ENCODE data around the gene HSPG2. TPM values are rescaled to one million over a fixed set of nuclear protein-coding genes. Genes with fewer than 3 reads are reported as not detected.
"Not testable (repeated sequence)": the region's sequence is repeated elsewhere in the genome, so short reads cannot be mapped to it uniquely, and the experiment has no call there.

Gene HSPG2
- total and polyA plus RNA-seq, 2 of the 8 experiments (the other 6 are each of a cell fraction or from before 2014, with no cell fraction given): 17.8 to 111 TPM

GRCh38 chr1:21973948-21974347 is 36.8 kb upstream of the HSPG2 start:
- H2BK120ac ChIP-seq (replicated peaks; ENCODE audit: low read depth, low read length); H3K4me2 ChIP-seq (ENCODE audit: insufficient read depth in 1 of 2, low read depth in 2 of 2, low read length in 2 of 2); H2BK20ac ChIP-seq (ENCODE audit: low read length); H3K14ac ChIP-seq (ENCODE audit: insufficient read length); H4K20me1 ChIP-seq (replicated peaks in 1 of 2; ENCODE audit: control insufficient read depth in 1 of 2, insufficient read depth in 2 of 2, low read length in 2 of 2); H2AFZ ChIP-seq (ENCODE audit: low read length); FAIRE-seq; H3K9me3 ChIP-seq (ENCODE audit: insufficient read depth in 2 of 2, low read depth in 1 of 2, low read length in 1 of 2); H4K91ac ChIP-seq (replicated peaks; ENCODE audit: insufficient read length, low read length); H3K9ac ChIP-seq (replicated peaks in 1 of 4; ENCODE audit: extremely low read depth in 1 of 4, low read depth in 3 of 4, low read length in 3 of 4); H2BK12ac ChIP-seq (ENCODE audit: low read depth, low read length); H2BK5ac ChIP-seq (ENCODE audit: low read depth, low read length); DNase-seq (ENCODE audit: low read depth in 1 of 2, low spot score in 2 of 2); H3K18ac ChIP-seq (ENCODE audit: extremely low read depth, low read length); H3K27ac ChIP-seq (ENCODE audit: low read depth, low read length); H3K23ac ChIP-seq (ENCODE audit: insufficient read length); H3K79me1 ChIP-seq (ENCODE audit: low read depth, low read length); H2AK5ac ChIP-seq (ENCODE audit: low read depth, low read length); H2BK15ac ChIP-seq (ENCODE audit: low read length); H3K79me2 ChIP-seq (ENCODE audit: control insufficient read depth in 1 of 2, insufficient read depth in 2 of 2, low read length in 2 of 2); H3K27me3 ChIP-seq (replicated peaks in 1 of 4; ENCODE audit: control insufficient read depth in 3 of 4, extremely low read depth in 1 of 4, insufficient read depth in 3 of 4, low read length in 3 of 4); H3K36me3 ChIP-seq (ENCODE audit: control insufficient read depth in 2 of 4, insufficient read depth in 4 of 4, low read length in 3 of 4); H4K5ac ChIP-seq (ENCODE audit: insufficient read length, low read depth, low read length); H3K23me2 ChIP-seq (ENCODE audit: low read depth, low read length); H3K4ac ChIP-seq (replicated peaks; ENCODE audit: insufficient read length, low read depth, low read length); H4K8ac ChIP-seq (ENCODE audit: extremely low read depth, insufficient read depth, low read length); POLR2A ChIA-PET (ENCODE audit: partially characterized antibody); H3K4me3 ChIP-seq (ENCODE audit: extremely low read depth in 1 of 4, insufficient read depth in 2 of 4, low read depth in 3 of 4, low read length in 4 of 4); H3K4me1 ChIP-seq (replicated peaks in 1 of 4; ENCODE audit: control insufficient read depth in 3 of 4, insufficient read depth in 4 of 4, low read length in 3 of 4); H3K56ac ChIP-seq (replicated peaks; ENCODE audit: insufficient read length, low read depth, low read length): not testable (repeated sequence)
- 92% methylated on average over 8 of the region's 8 CpGs; no CpG with 5 or more reads in 1 of the 2 experiments for WGBS, 2 experiments (ENCODE audit: extremely low coverage in 1 of 2, insufficient coverage in 1 of 2, insufficient read length in 1 of 2, insufficient replicate concordance in 2 of 2, low coverage in 1 of 2, low lambda C conversion rate in 2 of 2, missing lambda C conversion rate in 1 of 2)
- CTCF ChIA-PET (ENCODE audit: partially characterized antibody): interaction anchor here (0.6 kb wide), 1 partner anchor 42 kb away, joined by 3 read pairs; no protein-coding TSS in a partner anchor

- not testable (repeated sequence) for H3K14ac ChIP-seq (ENCODE audit: insufficient read length); H4K20me1 ChIP-seq (replicated peaks in 1 of 2; ENCODE audit: control insufficient read depth in 1 of 2, insufficient read depth in 2 of 2, low read length in 2 of 2); H3K23ac ChIP-seq (ENCODE audit: insufficient read length); H3K36me3 ChIP-seq (ENCODE audit: control insufficient read depth in 2 of 4, insufficient read depth in 4 of 4, low read length in 3 of 4); H3K27me3 ChIP-seq (replicated peaks in 1 of 4; ENCODE audit: control insufficient read depth in 3 of 4, extremely low read depth in 1 of 4, insufficient read depth in 3 of 4, low read length in 3 of 4); H3K4ac ChIP-seq (replicated peaks; ENCODE audit: insufficient read length, low read depth, low read length); H2AFZ ChIP-seq (ENCODE audit: low read length); H3K4me1 ChIP-seq (replicated peaks in 1 of 4; ENCODE audit: control insufficient read depth in 3 of 4, insufficient read depth in 4 of 4, low read length in 3 of 4); H3K9ac ChIP-seq (replicated peaks in 1 of 4; ENCODE audit: extremely low read depth in 1 of 4, low read depth in 3 of 4, low read length in 3 of 4); H3K9me3 ChIP-seq (ENCODE audit: insufficient read depth in 2 of 2, low read depth in 1 of 2, low read length in 1 of 2); H3K27ac ChIP-seq (ENCODE audit: low read depth, low read length); H2BK15ac ChIP-seq (ENCODE audit: low read length); H3K79me2 ChIP-seq (ENCODE audit: control insufficient read depth in 1 of 2, insufficient read depth in 2 of 2, low read length in 2 of 2); H4K8ac ChIP-seq (ENCODE audit: extremely low read depth, insufficient read depth, low read length); H3K56ac ChIP-seq (replicated peaks; ENCODE audit: insufficient read length, low read depth, low read length); FAIRE-seq; H3K4me3 ChIP-seq (ENCODE audit: extremely low read depth in 1 of 4, insufficient read depth in 2 of 4, low read depth in 3 of 4, low read length in 4 of 4); H2BK5ac ChIP-seq (ENCODE audit: low read depth, low read length); H3K23me2 ChIP-seq (ENCODE audit: low read depth, low read length); DNase-seq (ENCODE audit: low read depth in 1 of 2, low spot score in 2 of 2); H4K5ac ChIP-seq (ENCODE audit: insufficient read length, low read depth, low read length); H3K79me1 ChIP-seq (ENCODE audit: low read depth, low read length); H4K91ac ChIP-seq (replicated peaks; ENCODE audit: insufficient read length, low read length); H2AK5ac ChIP-seq (ENCODE audit: low read depth, low read length); H2BK120ac ChIP-seq (replicated peaks; ENCODE audit: low read depth, low read length); H3K4me2 ChIP-seq (ENCODE audit: insufficient read depth in 1 of 2, low read depth in 2 of 2, low read length in 2 of 2)
- CTCF ChIA-PET (ENCODE audit: partially characterized antibody): interaction anchor here (0.5 to 1.2 kb wide), 6 partner anchors 12 to 464 kb away, joined by 3 to 4 read pairs (median 3); no protein-coding TSS in a partner anchor
- 92% methylated on average over 2 of the region's 2 CpGs; no CpG with 5 or more reads in 1 of the 2 experiments for whole genome bisulfite sequencing, 2 experiments (ENCODE audit: extremely low coverage in 1 of 2, insufficient coverage in 1 of 2, insufficient read length in 1 of 2, insufficient replicate concordance in 2 of 2, low coverage in 1 of 2, low lambda C conversion rate in 2 of 2, missing lambda C conversion rate in 1 of 2)
- H2BK20ac ChIP-seq (ENCODE audit: low read length): peak overlapping the region; percentile 32; the same call in 1 of the 2 replicates
- H2BK12ac ChIP-seq (ENCODE audit: low read depth, low read length): 0 out of 2 replicates have a peak overlapping the region, but pooled peaks have one; percentile 39
- POLR2A ChIA-PET (ENCODE audit: partially characterized antibody): interaction anchor here (0.6 kb wide), 1 partner anchor 52 kb away, joined by 4 read pairs; no protein-coding TSS in a partner anchor
- H3K18ac ChIP-seq (ENCODE audit: extremely low read depth, low read length): peak overlapping the region; percentile 19; the same call in 1 of the 2 replicates
These were observed 35.9 kb upstream of the HSPG2 start for GRCh38 chr1:21972973-21973441.
